GM19438 (cell line): ENCODE data around the gene MST1.

Experiments used
- ATAC-seq: cut with Tn5 transposase; IDR thresholded peaks from one replicate; pipeline ENCODE4 v1.9.1; 2021; ENCODE audit warnings: low read depth; ENCODE audit not compliant: unreplicated experiment

MST1 gene

GRCh38 chr3:49718858-49719213 lies 29.6 kb upstream of the MST1 start:
- ATAC-seq, result no peak

GRCh38 chr3:49717959-49718857 lies 28.9 kb upstream of the MST1 start:
- ATAC-seq, result no peak

DNA sequence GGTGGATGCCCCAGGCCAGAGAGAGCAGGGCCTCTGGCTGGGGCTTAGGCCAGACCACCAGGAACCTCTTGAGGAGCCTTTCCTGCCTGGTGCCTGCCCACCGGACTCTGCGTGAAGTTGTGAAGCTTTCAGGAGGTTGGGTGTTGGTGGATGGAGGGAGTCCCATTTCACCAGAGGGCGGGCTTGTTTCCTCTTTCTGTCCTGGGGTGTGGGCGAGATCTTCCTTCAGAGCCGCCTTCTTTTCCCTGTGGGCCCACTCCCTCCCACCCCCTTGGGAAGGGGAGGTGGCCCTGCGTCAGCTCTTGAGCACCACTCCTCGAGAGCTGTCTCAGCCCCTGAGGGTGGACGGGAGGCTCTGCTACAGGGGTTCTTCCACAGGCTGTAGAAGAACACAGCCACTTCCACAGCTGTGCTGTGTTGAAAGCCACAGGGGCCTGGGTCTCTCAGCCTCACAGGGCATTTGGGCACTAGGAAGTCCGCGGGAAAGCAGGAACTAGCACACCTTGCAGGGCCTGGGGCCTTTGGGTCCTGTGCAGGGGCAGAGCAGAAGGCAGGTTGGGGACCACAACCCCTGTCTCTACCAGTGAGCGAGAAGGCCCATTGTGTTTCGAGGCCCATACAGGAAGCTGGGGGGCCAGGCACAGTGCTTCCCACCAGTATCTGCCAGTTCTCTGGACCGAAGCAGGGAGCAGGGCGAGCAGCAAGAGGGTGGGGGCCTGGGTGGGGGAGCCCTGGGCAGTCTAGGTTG lies 28.1 kb upstream of the MST1 start:
- ATAC-seq, result no peak

DNA sequence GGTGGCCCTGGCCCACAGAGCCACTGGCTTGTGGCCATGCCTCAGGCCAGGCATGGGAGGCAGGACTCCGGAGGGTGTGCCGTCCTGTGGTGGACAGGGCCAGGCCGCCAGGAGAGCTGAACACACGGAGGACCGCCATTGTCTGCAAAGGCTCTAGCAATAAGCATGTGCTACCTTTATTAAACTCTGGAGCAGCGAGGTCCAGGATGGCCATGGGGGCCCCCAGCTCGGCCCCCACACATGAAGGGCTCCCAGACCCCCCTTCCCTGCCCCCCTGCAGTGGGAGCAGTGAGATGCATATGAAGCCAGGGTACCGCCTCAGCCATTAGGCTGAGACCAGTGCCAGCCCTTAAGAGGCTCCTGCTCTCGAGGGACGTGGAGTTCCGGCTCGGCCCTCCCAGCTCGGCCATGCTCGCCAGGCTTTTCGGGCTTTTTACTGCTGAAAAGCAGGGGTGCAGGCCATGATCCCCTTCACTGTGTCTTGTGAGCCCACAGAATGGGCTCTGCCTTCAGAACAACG lies 27.5 kb upstream of the MST1 start:
- no peak for ATAC-seq

GRCh38 chr3:49716169-49716568 lies 26.9 kb upstream of the MST1 start:
- ATAC-seq, result no peak

DNA sequence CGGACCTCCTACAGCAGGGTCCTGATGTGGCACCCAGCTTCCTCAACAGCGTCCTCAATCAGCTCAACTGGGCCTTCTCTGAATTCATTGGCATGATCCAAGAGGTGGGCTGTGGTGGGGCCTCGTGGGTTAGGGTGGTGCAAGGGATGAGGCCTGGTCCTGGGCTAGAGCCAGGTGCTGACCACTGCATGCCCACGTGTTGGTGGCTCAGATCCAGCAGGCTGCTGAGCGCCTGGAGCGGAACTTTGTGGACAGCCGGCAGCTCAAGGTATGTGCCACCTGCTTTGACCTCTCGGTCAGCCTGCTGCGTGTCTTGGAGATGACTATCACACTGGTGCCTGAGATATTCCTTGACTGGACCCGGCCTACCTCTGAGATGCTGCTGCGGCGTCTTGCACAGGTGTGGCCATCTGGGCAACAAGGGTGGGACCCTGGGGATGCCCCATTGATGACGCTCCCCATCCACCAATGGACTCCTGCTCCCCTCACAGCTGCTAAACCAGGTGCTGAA lies 26.4 kb upstream of the MST1 start:
- ATAC-seq, result no peak

DNA sequence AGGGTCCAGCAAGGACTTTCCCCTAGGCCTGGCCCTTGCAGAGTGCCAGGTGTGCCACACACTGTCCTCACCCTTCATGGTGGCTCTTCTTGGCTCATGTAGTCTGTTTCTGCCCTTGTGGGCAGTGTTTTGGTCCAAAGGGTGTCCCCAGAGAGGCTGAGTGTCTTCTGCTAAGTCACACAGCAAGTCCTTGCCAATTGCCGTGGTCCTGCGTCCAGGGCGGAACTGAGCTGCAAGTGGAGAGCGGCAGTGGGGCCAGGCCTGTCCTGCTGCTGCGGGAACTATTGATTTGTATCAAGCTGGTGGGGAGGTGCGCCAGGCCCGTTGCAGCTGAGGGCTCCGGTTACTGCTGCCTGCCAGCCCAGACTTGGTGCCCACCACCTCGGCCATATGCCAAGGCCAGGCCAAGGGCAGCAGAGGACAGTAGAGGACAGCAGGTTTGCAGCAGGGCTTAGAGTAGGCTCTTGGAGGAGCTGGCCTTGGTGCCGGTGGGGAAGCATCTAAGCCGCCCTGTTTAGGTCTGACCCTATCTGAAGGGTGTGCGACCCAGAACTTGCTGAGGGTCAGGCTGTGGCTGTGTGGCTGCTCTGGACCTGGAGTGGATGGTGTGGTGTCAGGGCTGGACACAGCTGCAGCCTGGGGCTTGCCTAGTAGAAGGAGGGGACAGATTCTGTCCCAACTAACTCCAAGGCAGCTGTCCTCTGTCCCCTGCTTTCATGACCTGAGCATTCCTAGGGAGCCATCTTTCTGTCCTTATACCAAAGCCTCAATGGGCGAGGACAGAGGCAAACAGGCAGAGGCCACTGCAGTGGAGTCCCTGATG lies 25.7 kb upstream of the MST1 start:
- ATAC-seq, result no peak

DNA sequence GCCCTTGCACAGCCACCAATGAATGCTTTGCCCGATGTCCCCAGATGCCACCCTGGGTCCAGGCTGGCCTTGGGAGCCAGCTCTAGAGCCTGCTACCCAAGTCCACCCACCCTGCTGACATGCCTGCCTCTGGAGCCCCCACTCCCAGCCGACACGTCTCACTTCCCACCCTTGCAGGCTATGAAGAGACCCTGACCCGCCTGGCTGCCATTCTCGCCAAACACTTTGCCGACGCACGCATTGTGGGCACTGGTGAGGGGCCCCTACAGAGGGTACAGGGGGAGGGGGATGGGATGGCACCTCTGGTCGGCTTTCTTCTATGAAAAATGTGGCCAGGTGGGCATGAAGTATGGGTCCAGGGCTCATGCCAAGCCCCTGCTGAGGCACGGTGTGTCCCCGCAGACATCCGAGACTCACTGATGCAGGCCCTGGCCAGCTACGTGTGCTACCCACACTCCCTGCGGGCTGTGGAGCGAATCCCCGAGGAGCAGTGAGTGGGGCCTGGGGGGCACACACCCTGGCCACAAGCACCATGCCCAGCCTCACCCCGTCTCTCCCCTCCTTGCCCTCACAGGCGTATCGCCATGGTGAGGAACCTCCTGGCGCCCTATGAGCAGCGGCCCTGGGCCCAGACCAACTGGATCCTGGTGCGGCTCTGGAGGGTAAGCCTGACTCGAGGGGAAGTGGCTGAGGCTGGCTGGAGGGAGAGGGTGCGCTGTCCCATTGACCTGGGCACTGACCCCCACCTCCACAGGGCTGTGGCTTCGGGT lies 24.2 kb upstream of the MST1 start:
- ATAC-seq, result no peak

DNA sequence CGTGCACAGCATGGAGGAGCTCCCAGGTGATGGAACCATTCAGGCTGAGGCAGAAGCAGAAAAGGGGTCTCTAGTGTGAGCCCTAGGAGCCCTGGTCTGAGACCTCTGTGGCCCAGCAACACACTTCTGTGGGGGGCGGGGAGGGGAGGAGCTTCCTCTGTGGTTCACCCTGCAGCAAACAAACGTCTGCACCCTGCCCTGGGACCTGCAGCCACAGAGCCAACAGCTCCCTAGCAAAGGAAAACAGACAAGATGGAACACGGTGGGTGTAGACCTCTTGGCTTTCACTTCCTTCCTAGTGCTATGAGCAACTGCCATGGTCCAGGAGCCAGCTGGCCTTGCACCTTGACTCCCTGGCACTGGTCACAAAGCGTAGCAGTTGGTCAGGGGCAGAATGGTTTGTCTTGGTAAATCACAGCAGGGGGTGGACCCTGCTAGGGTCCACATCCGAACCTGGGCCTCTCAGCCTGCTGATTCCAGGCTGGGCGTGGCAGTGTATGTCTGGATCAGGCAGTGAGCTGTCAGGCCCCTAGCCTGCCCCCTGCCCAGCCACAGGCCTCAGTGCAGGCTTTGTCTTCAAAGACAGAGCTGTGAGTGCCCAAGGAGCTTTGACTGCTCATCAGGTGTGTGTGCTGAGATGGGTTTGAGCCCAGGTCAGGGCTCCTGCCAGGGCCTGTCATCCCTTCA lies 23.5 kb upstream of the MST1 start:
- no peak for ATAC-seq

DNA sequence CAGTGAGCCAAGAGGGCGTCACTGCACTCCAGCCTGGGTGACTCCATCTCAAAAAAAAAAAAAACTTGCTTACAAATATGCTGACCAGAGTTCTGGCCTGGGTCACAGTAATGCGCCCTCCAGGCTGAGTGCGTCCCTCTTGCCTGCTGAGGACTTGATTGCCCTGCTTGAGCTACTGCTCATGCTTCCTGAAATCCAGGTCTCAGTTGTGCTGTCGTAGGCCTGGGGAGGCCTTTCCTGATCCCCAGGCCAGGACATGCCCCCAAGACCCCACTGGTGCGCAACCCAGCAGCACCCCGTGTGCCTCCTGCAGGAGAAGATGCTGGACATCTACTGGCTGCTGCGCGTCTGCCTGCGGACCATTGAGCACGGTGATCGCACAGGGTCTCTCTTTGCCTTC lies 22.9 kb upstream of the MST1 start:
- no peak for ATAC-seq

GRCh38 chr3:49711489-49711888 lies 22.2 kb upstream of the MST1 start:
- ATAC-seq, result no peak

DNA sequence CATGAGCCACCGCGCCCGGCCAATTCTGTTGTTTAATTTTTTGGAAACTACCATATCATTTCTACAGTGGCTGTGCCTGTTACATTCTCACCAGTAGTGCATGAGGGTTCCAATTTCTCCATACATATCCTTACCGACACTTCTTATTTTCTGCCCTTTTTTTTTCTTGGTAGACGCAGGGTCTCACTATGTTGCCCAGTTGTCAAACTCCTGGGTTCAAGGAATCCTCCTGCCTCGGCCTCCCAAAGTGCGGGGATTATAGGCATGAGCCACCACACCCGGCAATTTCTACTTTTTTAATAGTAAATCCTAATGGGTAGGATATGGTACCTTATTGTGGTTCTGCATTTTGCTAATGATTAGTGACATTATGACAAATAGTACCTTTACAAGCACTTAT lies 20.6 kb upstream of the MST1 start:
- ATAC-seq, result no peak

- no peak for ATAC-seq
Observed at GRCh38 chr3:49707113-49707480, 17.8 kb upstream of the MST1 start.

DNA sequence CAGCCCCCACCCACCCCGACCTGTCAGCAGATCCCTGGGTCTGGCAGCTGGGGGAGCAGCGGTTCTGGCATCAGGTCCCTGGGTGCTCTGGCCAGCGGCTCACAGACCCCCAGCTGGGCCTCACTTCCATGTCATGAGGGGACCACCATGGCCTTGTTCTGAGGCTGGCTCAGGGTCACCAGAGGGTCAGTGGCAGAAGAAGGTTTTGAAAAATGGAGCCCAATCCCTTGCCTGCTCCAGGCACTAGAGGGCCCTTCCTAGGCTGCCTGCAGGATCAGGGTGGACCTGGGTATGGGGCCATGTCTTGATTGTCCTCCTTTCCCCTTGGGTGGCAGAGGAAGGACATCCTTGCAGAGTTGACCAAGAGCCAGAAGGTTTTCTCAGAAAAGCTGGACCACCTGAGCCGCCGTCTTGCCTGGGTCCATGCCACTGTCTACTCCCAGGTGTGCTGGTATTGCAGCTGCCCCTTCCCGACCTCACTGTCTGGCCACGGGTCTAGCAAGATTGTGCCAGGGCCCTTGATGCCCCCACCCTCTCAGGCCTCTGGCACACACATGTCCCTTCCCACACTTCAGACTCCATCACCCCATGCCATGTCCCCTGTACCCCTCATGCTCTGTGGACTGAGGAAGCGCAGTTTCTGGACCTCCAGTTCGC lies 17.3 kb upstream of the MST1 start:
- ATAC-seq, result no peak

DNA sequence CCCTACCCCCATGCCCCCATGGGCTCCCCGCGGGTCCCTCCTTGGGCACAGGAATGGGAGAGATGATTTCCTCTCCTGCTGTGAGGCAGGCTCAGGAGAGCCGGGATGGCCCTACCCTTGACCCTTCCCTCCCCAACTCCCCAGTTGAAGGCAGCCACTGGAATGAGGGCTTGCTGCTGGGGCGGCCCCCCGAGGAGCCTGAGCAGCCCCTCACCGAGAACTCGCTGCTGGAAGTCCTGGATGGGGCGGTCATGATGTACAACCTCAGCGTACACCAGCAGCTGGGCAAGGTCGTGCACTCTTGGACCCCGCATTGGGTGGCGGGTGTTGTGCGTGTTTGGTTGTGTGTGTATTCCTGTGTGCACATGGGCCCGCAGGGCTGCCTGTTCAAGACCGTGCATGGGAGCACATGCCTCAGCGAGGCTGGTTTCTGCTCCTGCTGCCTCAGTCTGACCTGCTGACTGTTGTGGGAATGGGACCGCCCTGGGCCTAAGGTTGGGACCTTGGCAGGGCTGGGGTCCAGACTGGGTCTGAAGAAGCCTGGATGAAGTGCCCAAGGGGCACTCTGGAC lies 16.2 kb upstream of the MST1 start:
- ATAC-seq, result no peak

DNA sequence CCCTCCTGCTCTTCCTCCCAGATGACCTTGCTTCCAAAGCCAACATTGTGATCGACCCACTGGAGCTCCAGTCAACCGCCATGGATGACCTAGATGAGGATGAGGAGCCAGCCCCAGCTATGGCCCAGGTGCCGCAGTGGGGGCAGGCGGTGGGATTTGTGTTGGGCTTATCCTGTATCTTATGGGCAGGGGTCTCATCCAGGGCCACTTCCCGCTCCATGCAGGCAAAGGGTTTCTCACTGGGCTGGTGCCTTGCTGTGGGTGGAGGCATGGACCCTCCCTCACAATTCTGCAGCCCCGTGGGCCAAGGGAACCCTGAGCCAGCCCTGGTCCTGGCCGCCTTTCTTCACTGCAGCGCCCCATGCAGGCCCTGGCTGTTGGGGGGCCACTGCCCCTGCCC lies 15.4 kb upstream of the MST1 start:
- ATAC-seq, result no peak

DNA sequence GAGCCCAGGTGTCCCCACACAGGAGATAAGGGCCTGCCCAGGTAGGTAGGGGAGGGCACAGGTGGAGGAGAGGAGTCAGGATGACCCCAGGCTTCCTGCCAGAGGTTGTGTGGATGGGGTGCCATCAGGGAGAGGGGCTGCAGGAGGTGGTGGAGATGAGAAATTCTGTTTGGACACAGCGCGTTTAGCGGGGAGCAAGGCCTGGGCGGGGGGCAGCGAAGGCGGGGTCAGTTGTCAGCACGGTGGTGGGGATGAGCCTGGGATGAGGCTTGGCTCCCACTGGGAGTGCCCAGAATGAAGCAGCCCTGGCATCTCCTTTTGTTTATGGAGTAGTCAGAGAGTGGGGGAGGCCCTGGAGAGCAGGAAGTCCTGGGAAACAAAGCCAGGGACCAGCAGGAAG lies 14.7 kb upstream of the MST1 start:
- ATAC-seq, result no peak

- no peak for ATAC-seq
Observed at GRCh38 chr3:49703443-49703927, 14.2 kb upstream of the MST1 start.
